Ishikawa (cell line): ENCODE measurements around the gene HIPK1.

Experiments
- CEBPB ChIP-seq: IDR thresholded peaks from 2 replicates; pipeline ENCODE4 v1.6.1; 2012
- CREB1 ChIP-seq: IDR thresholded peaks from 2 replicates; pipeline ENCODE4 v1.6.1; 2012; ENCODE audit warnings: low read depth
- EGR1 ChIP-seq: IDR thresholded peaks from 2 replicates; pipeline ENCODE4 v1.6.1; 2012
- EP300 ChIP-seq: IDR thresholded peaks from 2 replicates; pipeline ENCODE4 v1.6.1; 2012; ENCODE audit warnings: borderline replicate concordance
- FOXM1 ChIP-seq: IDR thresholded peaks from 2 replicates; pipeline ENCODE4 v1.6.1; 2012; ENCODE audit warnings: low read depth, borderline replicate concordance
- NFIC ChIP-seq: IDR thresholded peaks from 2 replicates; pipeline ENCODE4 v1.6.1; 2012
- RAD21 ChIP-seq: IDR thresholded peaks from 2 replicates; pipeline ENCODE4 v1.6.1; 2012; ENCODE audit warnings: low read depth
- TAF1 ChIP-seq: IDR thresholded peaks from 2 replicates; pipeline ENCODE4 v1.6.1; 2012; ENCODE audit warnings: low read depth, mild to moderate bottlenecking
- TCF12 ChIP-seq: IDR thresholded peaks from 2 replicates; pipeline ENCODE4 v1.6.1; 2012; ENCODE audit warnings: low read depth
- TEAD4 ChIP-seq: IDR thresholded peaks from 2 replicates; pipeline ENCODE4 v1.6.1; 2012
- YY1 ChIP-seq: IDR thresholded peaks from 2 replicates; pipeline ENCODE4 v1.6.1; 2012; ENCODE audit warnings: low read depth
- ZBTB7A ChIP-seq: IDR thresholded peaks from 2 replicates; pipeline ENCODE4 v1.6.1; 2012; ENCODE audit warnings: low read depth
- TF ChIP-seq, protein P1 (sequence below): IDR thresholded peaks from 2 replicates; pipeline ENCODE4 v1.6.1; 2012
- TF ChIP-seq, protein P2 (sequence below): IDR thresholded peaks from 2 replicates; pipeline ENCODE4 v1.6.1; 2012; ENCODE audit warnings: low read depth, mild to moderate bottlenecking
- TF ChIP-seq, protein P3 (sequence below): IDR thresholded peaks from 2 replicates; pipeline ENCODE4 v1.6.1; 2012

The HIPK1 gene

DNA sequence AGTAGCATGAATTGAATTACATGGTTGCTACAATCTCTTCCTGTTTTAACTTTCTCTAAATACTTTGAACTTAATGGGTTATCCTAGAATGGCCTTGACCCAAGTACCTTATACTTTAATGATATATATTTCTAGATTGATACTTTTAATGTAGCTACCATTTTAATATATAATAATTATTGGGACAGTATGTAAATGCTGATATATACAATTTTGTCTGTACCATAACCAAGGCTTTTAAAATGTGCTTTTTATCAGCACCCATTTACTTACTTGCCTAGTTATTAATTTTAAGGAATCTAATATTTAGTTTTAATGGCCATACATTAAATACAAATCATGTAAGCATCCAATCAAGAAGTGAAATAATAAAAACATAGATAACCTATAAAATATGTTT, 13.4 kb downstream of the HIPK1 start:
- no peak for TF ChIP-seq RAD21
- no peak for TF ChIP-seq TEAD4
- no peak for TF ChIP-seq TCF12
- TF ChIP-seq FOXM1 = no peak
- no peak for TF ChIP-seq EP300
- no peak for TF ChIP-seq TAF1
- no peak for TF ChIP-seq EGR1
- TF ChIP-seq, protein P1, sequence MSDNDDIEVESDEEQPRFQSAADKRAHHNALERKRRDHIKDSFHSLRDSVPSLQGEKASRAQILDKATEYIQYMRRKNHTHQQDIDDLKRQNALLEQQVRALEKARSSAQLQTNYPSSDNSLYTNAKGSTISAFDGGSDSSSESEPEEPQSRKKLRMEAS = no peak
- no peak for TF ChIP-seq ZBTB7A
- no peak for TF ChIP-seq YY1
- no peak for TF ChIP-seq CEBPB
- TF ChIP-seq, protein P2, sequence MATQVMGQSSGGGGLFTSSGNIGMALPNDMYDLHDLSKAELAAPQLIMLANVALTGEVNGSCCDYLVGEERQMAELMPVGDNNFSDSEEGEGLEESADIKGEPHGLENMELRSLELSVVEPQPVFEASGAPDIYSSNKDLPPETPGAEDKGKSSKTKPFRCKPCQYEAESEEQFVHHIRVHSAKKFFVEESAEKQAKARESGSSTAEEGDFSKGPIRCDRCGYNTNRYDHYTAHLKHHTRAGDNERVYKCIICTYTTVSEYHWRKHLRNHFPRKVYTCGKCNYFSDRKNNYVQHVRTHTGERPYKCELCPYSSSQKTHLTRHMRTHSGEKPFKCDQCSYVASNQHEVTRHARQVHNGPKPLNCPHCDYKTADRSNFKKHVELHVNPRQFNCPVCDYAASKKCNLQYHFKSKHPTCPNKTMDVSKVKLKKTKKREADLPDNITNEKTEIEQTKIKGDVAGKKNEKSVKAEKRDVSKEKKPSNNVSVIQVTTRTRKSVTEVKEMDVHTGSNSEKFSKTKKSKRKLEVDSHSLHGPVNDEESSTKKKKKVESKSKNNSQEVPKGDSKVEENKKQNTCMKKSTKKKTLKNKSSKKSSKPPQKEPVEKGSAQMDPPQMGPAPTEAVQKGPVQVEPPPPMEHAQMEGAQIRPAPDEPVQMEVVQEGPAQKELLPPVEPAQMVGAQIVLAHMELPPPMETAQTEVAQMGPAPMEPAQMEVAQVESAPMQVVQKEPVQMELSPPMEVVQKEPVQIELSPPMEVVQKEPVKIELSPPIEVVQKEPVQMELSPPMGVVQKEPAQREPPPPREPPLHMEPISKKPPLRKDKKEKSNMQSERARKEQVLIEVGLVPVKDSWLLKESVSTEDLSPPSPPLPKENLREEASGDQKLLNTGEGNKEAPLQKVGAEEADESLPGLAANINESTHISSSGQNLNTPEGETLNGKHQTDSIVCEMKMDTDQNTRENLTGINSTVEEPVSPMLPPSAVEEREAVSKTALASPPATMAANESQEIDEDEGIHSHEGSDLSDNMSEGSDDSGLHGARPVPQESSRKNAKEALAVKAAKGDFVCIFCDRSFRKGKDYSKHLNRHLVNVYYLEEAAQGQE = no peak
- no peak for TF ChIP-seq NFIC
- TF ChIP-seq, protein P3, sequence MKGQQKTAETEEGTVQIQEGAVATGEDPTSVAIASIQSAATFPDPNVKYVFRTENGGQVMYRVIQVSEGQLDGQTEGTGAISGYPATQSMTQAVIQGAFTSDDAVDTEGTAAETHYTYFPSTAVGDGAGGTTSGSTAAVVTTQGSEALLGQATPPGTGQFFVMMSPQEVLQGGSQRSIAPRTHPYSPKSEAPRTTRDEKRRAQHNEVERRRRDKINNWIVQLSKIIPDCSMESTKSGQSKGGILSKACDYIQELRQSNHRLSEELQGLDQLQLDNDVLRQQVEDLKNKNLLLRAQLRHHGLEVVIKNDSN = no peak
- no peak for TF ChIP-seq CREB1

DNA sequence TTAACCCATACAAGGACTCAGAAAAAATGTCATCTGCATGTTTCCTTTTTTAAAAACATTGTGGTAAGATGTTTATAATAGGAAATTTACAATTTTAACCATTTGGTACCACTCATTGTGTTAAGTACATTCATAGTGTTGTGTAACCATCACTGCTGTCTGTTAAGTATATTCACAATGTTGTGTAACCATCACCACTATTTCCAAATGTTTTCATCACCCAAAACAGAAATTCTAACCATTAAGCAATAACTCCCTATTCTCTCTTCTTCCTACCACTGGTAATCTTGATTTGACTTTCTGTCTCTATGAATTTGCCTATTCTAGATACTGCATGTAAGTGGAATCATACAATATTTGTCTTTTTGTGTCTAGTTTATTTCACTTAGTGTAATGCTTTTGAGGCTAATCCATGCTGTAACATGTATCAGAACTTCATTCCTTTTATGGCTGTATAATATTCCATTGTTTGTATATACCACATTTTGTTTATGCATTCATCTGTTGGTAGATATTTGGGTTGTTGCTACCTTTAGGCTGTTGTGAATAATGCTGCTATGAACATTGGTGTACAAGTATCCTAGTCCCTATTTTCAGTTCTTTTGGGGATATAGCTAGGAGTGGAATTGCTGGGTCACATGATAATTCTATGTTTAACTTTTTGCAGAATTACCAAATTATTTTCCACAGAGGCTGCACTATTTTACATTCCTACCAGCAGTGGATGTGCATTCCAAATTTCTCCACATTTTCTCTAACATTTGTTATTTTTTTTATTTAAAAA, 14.1 kb downstream of the HIPK1 start:
- TF ChIP-seq RAD21 (no peak), EGR1 (no peak), CREB1 (no peak), ZBTB7A (no peak), CEBPB (no peak), FOXM1 (no peak), EP300 (no peak), TAF1 (no peak), TCF12 (no peak), TEAD4 (no peak), YY1 (no peak)
- TF ChIP-seq, protein P3 = no peak
- TF ChIP-seq, protein P1 = no peak
- TF ChIP-seq, protein P2 = no peak

DNA sequence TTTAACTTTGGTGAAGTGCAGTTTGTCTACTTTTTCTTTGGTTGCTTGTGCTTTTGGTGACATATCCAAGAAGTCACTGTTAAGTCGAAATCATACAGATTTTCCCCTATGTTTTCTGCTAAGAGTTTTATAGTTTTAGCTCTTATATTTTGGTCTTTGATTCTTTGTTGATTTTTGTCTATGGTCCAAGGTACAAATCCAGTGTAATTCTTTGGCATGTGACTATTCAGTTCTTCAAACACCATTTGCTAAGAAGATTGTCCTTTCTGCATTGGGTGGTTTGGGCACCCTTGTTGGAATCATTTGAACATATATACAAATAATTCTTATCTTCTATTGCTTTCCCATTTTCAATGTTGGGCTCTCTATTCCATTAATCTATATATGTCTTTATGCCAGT, 16.2 kb downstream of the HIPK1 start:
- TF ChIP-seq CREB1 (no peak), CEBPB (no peak), EGR1 (no peak), EP300 (no peak), YY1 (no peak)
- TF ChIP-seq, protein P3 = no peak

DNA sequence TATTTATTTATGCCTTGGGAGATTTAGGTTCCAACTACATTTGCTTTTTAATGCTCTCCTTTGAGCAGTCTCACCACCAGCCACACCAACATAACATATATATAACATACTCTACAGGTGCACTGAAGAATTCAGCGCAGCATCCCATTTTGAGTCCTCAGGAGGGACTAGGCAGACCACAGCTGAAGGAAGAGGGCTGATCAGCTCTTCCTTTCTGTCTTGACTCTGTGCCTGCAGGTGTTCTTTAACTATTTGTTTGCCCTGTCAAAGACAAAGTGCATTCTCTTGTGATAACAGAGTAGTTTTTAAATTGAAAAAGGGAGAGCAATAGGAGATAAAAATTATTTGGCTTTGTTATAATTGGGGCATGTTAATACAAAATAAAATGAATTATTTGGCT, 17.0 kb downstream of the HIPK1 start:
- TF ChIP-seq TEAD4 = no peak
- no peak for TF ChIP-seq ZBTB7A
- TF ChIP-seq TAF1 = no peak
- no peak for TF ChIP-seq YY1
- no peak for TF ChIP-seq EP300
- TF ChIP-seq CEBPB = no peak
- no peak for TF ChIP-seq NFIC
- TF ChIP-seq, protein P3 = no peak
- TF ChIP-seq EGR1 = no peak
- no peak for TF ChIP-seq FOXM1
